ENCODE results near the gene LRRC75B.

The LRRC75B gene

GRCh38 chr22:24550902-24551435 lies 41.9 kb downstream of the LRRC75B start:
- H3K4me3 ChIP-seq (ENCODE audit: low read depth, low read length): no peak overlapping the region
- TF ChIP-seq, protein P1, sequence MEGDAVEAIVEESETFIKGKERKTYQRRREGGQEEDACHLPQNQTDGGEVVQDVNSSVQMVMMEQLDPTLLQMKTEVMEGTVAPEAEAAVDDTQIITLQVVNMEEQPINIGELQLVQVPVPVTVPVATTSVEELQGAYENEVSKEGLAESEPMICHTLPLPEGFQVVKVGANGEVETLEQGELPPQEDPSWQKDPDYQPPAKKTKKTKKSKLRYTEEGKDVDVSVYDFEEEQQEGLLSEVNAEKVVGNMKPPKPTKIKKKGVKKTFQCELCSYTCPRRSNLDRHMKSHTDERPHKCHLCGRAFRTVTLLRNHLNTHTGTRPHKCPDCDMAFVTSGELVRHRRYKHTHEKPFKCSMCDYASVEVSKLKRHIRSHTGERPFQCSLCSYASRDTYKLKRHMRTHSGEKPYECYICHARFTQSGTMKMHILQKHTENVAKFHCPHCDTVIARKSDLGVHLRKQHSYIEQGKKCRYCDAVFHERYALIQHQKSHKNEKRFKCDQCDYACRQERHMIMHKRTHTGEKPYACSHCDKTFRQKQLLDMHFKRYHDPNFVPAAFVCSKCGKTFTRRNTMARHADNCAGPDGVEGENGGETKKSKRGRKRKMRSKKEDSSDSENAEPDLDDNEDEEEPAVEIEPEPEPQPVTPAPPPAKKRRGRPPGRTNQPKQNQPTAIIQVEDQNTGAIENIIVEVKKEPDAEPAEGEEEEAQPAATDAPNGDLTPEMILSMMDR (IDR thresholded peaks at IDR 0.05; ENCODE audit: borderline replicate concordance, insufficient read depth, low read depth, low read length): no peak

DNA sequence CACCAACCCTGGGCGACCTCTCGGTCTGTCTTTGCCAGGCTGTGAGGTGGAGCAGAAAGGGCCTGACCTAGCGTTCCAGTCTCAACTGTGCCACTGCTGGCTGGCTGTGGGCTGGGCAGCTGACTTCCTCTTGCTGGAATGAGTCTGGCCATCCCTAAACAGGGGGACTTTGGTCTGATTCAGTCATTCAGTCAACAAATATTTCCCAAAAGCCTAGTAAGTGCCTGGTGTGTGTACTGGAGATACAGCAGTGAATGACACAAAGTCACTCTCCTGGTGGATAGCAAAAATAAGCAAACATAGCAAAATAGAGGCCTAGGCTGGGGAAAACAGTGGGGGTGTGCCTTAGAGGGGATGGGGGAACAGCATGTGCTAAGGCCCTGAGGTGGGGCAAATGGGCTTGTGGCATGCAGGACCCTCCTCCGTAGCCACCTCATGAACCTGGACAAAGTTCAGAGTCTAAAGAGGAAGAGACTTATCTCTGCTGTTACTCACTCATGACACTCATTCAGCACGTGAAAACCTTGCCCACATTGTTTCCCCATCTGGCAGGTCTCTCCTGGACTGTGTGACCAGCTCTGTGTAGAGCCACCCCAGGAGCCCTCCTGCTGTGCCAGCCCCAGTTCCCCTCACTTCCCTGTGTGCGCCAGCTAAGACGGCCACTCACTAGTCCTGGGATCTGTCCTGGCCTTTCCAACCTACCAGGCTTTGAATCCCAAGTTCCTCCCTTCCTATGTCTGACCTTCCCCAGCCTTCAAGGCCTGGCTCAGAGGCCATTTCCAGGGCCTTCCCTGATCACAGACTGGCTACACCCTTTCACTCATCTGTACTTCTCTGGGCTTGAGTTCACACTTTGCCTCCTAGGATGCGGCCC lies 42.6 kb downstream of the LRRC75B start:
- no peak overlapping the region for H3K4me3 ChIP-seq (ENCODE audit: low read depth, low read length)
- TF ChIP-seq, protein P1 (IDR thresholded peaks at IDR 0.05; ENCODE audit: borderline replicate concordance, insufficient read depth, low read depth, low read length): no peak

- TF ChIP-seq, protein P1 (IDR thresholded peaks at IDR 0.05; ENCODE audit: borderline replicate concordance, insufficient read depth, low read depth, low read length): no peak
- no peak overlapping the region for H3K4me3 ChIP-seq (ENCODE audit: low read depth, low read length)
Observed at GRCh38 chr22:24548812-24549211, 44.1 kb downstream of the LRRC75B start.

DNA sequence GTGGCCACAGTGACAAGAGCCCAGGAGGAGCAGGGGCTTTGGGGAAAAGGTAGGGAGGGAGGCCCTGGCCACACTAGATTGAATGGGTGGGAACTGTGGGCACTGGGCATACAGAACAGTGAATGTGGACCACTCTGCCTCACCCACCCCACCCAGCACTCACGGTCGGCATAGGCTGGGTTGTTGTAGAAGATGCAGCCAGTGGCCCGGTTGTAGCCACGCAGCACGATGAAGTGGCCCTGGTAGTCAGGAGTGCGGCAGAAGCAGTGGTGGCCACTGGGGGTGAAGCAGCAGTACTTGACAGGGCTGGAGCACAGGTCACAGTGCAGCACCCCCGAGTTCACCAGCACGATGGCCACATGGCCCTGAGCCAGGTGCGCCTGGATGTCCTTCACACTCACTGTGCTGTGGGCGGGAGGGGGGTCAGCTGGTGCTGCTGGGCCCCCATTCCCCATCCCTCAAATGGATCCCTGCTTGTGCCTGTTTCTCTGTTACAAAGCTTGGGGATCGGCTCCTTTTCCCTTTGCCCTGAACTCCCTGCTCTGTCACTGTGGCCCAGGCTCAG lies 49.1 kb downstream of the LRRC75B start:
- TF ChIP-seq, protein P1 (IDR thresholded peaks at IDR 0.05; ENCODE audit: borderline replicate concordance, insufficient read depth, low read depth, low read length): no peak
- no peak overlapping the region for H3K4me3 ChIP-seq (ENCODE audit: low read depth, low read length)

GRCh38 chr22:24543185-24543601 lies 49.7 kb downstream of the LRRC75B start:
- TF ChIP-seq, protein P1 (IDR thresholded peaks at IDR 0.05; ENCODE audit: borderline replicate concordance, insufficient read depth, low read depth, low read length): no peak
- H3K4me3 ChIP-seq (ENCODE audit: low read depth, low read length): no peak overlapping the region

DNA sequence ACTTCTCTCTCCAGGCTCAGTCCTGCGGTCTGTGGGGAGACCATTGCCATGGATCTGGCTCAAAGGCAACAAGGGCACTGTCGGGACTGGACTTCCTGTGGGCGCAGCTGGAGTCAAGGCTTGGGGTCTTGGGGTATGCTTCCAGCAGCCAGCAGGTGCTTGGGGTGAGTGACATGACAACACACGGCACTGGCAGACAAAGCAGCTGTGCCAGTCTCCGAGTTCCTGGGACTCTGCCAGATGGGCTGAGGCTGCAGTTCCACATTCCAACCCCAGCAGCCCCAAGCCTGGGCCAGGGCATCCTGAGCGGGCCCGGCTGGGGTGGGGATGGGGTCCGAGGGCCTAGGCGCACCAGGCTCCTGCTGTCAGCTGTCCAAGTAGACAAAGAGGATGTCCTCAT lies 50.2 kb downstream of the LRRC75B start:
- H3K4me3 ChIP-seq (ENCODE audit: low read depth, low read length): no peak overlapping the region
- TF ChIP-seq, protein P1 (IDR thresholded peaks at IDR 0.05; ENCODE audit: borderline replicate concordance, insufficient read depth, low read depth, low read length): no peak
